Medulla oblongata (tissue), 1 donor: ENCODE measurements around the gene PHF11.
"Not testable (repeated sequence)": the region's sequence is repeated elsewhere in the genome, so short reads cannot be mapped to it uniquely, and the experiment has no call there.

Source experiments
- DNase-seq: peaks from one replicate; pipeline ENCODE4 v3.0.0-alpha.2; 2015; ENCODE audit errors: extremely low spot score

The PHF11 gene

DNA sequence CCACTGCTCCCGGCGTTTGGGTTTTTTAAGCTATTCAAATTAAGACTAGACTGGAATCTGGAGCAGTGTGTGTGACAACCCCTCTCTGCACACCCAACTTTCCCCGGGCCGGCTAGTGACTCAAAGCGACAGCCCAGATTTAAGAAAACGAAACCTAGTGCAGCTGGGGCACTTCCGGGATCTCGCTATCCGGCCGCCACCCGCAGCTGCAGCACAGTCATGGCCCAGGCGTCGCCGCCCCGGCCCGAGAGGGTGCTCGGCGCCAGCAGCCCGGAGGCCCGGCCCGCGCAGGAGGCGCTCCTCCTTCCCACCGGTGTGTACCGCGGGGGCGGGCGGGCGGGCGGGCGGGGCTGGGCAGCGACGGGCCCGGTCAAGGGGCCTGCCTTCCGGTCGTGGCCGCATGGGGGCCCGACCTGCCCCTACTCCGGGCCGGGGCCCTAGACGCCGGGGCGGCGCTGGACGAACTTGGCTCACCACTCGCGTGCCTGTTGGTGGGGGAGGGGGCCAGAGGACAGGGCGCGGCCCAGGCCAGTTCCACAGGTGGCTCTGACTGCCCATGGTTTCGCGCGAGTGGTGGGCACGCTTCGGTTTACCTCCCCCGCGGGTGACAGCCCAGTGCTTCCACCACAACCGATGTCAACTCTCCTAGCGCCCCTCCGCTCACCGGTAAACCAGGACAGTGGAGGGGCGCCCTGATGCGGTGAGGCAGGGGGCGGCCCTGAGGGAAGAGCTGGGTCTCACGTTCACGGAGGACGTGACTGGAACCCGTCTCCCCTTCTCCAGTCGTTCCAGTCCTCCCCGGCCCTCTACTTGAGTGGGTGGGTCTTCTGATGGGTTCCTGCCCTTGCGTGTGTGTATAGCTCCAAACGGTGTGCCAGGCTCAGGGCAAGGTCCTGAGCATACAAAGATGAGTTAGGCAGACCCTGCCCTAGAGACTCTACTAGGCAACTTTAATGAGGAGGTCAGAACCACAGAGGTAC is at the start of gene PHF11:
Gene PHF11, plus strand, starts transcription at position 171 of the 980 bp plus-strand sequence. Its CDS starts 49 bp downstream, at position 220.
- peak; percentile 76 for DNase-seq

GRCh38 chr13:49446473-49446872 is 49.3 kb upstream of the PHF11 start:
- no peak for DNase-seq

DNA sequence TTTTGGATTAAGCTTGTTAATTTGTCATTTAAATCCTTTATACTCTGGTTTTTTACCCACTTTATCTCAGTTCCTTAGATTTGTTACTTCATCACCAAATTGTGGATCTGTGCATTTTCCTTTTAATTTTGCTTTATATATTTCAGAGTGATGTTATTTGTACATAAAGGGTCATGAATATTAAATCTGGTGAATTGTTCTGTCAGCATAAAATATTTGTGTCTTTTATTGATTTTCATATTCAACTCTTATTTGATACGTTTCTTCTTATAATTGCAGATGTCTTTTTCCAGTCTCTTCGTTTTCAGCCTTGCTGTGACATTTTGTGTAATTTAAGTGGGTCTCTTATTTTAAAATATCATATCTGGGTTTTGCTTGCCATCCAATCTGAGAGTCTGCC is 47.0 kb upstream of the PHF11 start:
- DNase-seq: no peak

DNA sequence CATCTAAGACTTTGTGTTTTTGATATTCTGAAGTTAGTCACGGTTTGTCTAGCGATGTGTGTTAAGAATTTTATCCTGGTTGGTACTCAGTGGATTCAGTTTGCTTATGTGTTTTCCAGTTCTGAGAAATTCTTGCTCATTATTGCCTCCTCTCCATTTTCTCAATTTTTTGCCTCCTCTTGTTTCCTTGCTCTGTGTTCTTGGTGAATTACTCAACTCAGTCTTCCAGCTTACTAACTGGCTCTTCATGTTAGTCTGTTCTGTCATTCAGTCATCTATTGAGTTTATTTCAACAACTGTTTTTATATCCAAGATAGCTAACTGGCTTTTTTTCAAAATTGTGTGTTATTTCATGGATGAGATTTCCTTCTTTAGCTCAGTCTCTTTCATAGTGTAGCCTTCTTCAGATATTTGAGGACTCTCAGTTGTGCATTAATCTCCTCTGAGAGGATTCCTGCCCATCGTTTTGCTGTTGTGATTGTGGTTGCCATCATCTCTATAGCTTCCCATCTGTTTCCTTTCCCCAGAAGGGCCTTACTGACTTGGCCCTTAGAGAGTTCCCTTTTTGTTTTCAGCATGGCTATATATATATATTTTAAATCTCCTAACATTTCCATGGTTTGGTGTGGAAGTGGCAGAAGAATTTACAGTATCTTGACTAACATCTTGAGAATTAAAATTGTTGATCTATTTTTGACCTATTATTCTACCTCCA is 45.5 kb upstream of the PHF11 start:
- DNase-seq: no peak

DNA sequence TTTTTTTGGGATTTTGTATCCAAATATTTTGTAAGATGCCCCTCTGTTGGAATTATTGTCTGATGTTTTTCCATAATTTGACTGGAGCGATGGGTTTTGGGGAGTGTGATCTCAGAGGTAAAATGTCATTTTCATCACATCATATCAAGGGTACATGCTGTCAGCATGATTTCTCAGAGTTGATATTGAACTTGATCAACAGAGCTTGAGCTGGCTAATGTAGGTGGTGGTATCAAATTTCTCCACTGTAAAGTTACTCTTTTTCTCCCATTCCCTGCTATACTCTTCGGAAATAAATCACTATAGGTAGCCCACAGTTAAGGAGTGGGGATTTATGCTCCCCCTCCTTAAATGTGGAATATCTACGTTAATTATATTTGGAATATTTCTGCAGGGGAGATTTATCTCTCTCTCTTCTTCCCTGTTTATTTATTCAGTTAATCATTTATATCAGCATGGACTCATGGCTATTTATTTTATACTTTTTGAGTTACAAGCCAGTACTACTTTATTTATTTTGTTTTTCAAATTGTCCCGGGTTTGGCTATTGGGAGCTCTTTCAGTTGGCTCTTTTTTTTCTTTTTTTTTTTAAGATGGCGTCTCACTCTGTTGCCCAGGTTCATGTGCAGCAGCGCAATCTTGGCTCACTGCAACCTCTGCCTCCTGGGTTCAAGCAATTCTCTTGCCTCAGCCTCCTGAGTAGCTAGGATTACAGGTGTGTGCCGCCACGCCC is 42.9 kb upstream of the PHF11 start:
- no peak for DNase-seq

DNA sequence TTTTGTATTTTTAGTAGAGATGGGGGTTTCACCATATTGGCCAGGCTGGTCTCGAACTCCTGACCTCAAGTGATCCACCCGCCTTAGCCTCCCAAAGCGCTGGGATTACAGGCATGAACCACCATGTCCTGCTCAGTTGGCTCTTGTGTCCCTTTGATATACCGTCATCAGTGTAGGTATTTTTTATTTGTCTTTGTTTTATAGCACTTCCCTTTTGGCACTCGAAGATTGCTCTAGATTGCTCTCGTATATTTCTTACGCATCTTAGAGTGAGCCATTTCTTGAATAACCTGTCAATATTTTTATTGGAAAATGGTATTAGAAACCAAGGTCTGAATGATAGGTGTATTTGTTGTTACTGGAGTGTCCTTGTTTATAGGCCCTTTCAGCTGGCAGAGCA is 42.3 kb upstream of the PHF11 start:
- DNase-seq: no peak

DNA sequence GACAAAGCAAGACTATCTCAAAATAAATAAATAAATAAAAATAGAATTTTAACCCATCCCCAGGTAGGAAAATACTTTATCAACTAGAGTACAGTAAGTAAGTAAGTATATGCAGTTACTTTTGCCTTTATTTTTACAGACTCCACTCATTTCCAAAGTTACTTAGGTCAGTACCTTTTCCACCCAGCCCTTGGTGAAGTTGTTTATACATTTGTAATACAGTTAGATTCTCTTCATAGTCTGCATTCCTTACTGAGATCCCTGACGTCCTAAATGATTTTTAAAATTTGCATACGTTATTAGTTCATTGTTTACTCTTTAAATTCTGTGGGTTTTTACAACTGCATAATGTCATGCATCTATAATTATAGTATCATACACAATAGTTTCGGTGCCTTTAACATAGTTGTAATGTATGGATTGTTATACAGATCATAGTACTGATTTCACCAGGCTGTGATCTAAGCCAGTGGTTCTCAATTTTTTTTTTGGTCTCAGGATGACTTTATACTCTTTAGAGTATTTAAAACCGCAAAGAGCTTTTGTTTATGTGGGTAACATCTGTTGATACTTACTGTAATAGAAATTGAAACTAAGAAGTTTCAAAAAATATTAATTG is 41.3 kb upstream of the PHF11 start:
- DNase-seq: no peak

GRCh38 chr13:49455007-49455398 is 40.8 kb upstream of the PHF11 start:
- DNase-seq: no peak

DNA sequence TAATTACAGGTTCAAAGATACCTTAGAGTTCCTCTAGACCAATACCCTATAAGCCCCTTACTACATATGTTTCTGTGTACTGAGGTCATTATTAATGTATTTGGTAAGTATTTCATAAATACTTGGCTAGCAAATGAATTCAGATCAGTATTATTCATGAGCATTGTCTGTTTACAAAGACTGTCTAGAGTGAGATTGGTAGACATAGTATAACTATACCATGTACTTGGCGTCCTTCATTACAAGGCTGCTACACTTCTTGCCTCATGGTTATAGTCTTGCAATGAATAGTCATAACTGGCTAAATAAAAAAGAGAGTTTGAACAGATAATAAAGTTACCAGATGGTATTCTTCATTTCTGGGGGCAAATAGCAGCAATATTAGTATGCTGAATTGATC is 39.6 kb upstream of the PHF11 start:
- DNase-seq: no peak

GRCh38 chr13:49457221-49457620 is 38.5 kb upstream of the PHF11 start:
- no peak for DNase-seq

GRCh38 chr13:49459580-49459979 is 36.2 kb upstream of the PHF11 start:
- DNase-seq: no peak

- no peak for DNase-seq
Observed at GRCh38 chr13:49464085-49464484, 31.7 kb upstream of the PHF11 start.

DNA sequence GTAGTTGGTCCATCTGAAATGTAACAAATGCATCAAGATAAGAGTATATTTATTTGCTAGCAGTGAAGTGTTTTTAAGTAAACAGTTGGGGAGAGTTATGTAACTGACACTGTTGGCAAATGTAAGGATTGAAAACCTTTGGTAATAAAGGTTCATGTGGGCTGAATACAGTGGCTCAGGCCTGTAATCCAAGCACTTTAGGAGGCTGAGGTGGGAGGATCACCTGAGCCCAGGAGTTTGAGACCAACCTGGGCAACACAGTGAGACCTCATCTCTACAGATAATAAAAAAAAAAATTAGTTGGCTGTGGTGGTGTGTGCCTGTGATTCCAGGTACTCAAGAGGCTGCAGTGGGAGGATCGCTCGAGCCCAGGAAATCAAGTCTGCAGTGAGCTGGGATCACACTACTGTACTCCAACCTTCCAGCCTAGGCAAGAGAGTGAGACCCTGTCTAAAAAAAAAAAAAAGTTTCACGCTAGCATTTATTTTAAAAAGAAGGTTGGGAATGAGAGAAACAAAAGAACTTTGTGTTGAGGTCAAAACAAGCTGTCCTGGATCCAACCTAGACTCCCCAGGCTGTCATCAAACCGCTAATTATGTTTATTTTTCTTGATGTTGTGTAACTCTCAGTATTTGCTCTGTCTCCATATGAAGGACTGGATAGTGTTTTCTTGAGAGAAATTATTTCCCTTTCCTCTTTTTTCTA is 31.0 kb upstream of the PHF11 start:
- no peak for DNase-seq

- DNase-seq: no peak
Observed at GRCh38 chr13:49466292-49466838, 29.4 kb upstream of the PHF11 start.

DNA sequence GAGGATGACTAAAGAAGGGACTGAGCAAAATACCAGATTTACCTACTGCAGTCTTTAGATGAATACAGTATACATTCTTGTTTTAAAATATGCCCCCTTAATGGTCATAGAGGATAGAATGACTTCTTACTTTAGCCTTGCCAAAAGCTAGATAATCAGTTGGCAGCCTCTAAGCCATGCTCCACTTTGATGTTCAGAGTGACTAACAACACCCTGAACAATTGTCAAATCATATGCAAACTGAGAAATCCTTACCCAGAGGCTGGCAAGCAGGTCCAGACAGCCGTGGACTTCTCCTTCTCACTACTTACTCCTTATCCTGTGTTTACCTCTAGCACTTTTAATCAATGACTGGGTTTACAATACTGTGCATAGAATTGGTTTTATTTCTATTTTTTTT is 23.6 kb upstream of the PHF11 start:
- no peak for DNase-seq

GRCh38 chr13:49476529-49476928 is 19.2 kb upstream of the PHF11 start:
- no peak for DNase-seq

DNA sequence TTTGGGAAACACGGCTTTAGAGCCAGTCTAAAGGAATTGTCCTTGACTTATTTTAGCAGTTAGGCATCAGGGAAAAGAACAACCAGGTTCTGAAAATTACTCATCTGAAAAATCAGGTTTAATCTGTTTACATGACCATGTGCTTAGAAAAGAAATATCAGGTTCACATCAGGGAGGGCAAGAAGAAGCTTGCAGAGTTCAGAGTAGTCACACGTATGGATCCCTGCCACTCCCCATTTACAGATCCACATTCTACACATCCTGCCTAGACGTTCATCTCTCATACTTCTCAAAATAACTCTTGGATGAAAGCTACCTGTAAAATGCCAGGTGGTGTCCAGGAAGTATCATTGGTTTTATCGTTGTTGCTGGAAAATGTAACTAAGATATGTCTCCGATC is 14.0 kb upstream of the PHF11 start:
- no peak for DNase-seq

DNA sequence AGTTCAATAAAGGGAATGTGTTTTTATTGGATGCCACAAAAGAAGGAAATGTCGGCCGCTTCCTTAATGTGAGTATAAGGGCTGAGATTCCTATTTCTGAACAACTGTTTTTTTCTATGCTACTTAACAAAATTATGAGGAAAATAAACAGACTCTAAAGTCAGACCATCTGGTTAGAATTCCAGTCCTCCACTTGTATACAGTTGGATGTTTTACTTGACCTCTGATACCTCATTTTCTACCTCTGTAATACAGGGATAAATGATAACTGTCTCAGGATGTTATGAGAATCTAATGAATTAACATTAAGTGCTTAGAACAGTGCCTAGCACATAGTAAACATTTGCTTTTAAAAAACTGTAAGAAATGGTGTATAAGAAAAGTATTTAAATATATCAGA is 7.2 kb upstream of the PHF11 start:
- no peak for DNase-seq

GRCh38 chr13:49494645-49495044 is 1.1 kb upstream of the PHF11 start:
- DNase-seq: no peak

GRCh38 chr13:49496837-49497236 is 1.1 kb downstream of the PHF11 start:
- DNase-seq: not testable (repeated sequence)

- DNase-seq: no peak
Observed at GRCh38 chr13:49497272-49497671, 1.5 kb downstream of the PHF11 start.
